SU-DHL-6 (cell line): ENCODE results near the gene CLCN4.

Experiments used
- EZH2phosphoT487 ChIP-seq: fragments of 200-600 bp; sonication (generic), shearing (Covaris generic); conservative IDR thresholded peaks from 2 replicates; pipeline ENCODE4 v1.6.1; 2018; ENCODE audit warnings: mild to moderate bottlenecking, antibody characterized with exemption, low read length, moderate library complexity, mixed read lengths
- TF ChIP-seq, protein P1 (sequence below): fragments of 200-600 bp; sonication (generic); IDR thresholded peaks from one replicate; pipeline ENCODE4 v1.5.1; 2017; ENCODE audit warnings: antibody characterized with exemption, mild to moderate bottlenecking, low read length, moderate library complexity; ENCODE audit not compliant: insufficient read depth, poor library complexity, severe bottlenecking

DNA sequence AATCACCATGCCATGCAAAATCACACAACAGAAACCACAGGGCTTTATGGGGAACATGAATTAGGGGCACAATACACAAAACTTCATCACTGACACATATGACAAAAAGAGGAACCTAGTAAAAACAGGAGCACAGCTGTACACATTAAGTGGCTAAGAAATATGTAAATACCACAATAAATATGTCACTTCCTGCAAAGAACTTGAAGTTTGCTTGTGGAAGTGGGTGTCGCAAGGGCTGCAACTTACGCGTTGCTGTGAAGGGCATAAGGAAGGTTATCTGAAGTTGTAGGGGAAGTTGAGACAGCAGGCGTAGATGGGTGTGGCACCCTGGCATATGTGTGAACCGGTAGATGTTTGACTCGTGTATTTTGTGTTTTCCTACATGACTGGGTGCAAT lies 42.4 kb downstream of the CLCN4 start:
- TF ChIP-seq, protein P1, sequence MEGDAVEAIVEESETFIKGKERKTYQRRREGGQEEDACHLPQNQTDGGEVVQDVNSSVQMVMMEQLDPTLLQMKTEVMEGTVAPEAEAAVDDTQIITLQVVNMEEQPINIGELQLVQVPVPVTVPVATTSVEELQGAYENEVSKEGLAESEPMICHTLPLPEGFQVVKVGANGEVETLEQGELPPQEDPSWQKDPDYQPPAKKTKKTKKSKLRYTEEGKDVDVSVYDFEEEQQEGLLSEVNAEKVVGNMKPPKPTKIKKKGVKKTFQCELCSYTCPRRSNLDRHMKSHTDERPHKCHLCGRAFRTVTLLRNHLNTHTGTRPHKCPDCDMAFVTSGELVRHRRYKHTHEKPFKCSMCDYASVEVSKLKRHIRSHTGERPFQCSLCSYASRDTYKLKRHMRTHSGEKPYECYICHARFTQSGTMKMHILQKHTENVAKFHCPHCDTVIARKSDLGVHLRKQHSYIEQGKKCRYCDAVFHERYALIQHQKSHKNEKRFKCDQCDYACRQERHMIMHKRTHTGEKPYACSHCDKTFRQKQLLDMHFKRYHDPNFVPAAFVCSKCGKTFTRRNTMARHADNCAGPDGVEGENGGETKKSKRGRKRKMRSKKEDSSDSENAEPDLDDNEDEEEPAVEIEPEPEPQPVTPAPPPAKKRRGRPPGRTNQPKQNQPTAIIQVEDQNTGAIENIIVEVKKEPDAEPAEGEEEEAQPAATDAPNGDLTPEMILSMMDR, result no peak
- TF ChIP-seq EZH2phosphoT487, result no peak
